HG02642 (cell line): Measurements from ENCODE around the gene PRSS38.

ENCODE experiments used
- ATAC-seq: cut with Tn5 transposase; IDR thresholded peaks from one replicate; pipeline ENCODE4 v1.9.1; 2021; ENCODE audit warnings: mild to moderate bottlenecking; ENCODE audit not compliant: unreplicated experiment, poor library complexity

Gene PRSS38

DNA sequence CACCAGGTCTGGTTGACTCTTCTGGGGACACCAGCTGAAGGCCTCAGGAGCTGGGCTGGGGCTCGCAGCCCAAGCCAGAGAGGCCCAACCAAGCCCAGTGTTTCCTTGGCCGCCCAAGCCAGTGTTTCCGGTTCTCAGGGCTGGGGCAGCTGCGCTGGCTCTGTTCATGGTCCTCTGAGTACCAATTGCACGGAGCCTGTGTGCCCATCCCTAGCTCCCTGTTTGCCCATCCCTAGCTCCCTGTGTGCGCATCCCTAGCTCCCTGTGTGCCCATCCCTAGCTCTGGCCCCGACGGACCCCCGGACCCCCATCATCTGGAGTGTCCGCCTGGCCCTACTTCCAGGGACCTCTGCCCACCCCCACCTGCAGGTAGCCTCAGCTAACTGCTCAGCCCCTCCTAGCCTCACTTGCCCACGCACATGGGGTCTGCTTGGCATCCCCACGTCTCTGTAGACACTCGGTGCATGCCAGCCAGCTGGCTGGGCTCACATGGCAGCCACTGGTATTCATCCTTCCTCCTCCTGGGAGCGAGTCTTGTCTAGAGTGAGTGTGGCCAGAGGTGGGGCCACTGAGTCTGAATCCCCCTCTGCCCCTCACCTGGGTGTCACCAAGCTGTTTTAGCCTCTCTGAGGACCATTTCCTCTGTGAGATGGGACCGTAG lies 68.3 kb downstream of the PRSS38 start:
- ATAC-seq, result no peak

- no peak for ATAC-seq
Observed at GRCh38 chr1:227884370-227885134, 69.1 kb downstream of the PRSS38 start.

DNA sequence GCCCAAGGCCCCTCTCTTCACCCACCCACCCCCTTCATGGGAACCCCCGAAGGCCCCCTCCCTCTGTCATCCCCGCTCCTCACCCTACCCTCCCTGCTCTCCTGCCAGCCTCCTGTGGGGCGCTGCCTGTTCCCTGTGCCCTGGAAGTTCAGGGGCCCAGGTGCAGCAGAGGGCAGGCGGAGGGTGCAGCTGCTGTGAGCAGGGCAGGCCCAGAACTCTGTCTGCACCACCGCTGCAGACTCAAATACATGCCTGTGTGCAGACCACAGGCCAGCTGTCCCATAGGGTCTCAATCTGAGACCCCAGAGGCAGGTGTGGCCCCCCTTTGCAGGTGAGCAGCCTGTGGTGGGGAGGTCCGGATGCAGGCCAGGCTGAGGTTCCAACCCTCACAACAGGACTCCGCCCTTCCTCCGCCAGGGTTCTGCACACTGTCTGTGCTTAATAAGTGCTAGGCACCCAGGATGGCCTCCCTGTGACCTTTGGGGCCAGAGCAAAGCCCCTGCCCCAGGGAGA lies 69.7 kb downstream of the PRSS38 start:
- no peak for ATAC-seq

GRCh38 chr1:227885648-227886502 lies 70.4 kb downstream of the PRSS38 start:
- ATAC-seq, result no peak

- ATAC-seq, result no peak
Observed at GRCh38 chr1:227886503-227886961, 71.1 kb downstream of the PRSS38 start.

DNA sequence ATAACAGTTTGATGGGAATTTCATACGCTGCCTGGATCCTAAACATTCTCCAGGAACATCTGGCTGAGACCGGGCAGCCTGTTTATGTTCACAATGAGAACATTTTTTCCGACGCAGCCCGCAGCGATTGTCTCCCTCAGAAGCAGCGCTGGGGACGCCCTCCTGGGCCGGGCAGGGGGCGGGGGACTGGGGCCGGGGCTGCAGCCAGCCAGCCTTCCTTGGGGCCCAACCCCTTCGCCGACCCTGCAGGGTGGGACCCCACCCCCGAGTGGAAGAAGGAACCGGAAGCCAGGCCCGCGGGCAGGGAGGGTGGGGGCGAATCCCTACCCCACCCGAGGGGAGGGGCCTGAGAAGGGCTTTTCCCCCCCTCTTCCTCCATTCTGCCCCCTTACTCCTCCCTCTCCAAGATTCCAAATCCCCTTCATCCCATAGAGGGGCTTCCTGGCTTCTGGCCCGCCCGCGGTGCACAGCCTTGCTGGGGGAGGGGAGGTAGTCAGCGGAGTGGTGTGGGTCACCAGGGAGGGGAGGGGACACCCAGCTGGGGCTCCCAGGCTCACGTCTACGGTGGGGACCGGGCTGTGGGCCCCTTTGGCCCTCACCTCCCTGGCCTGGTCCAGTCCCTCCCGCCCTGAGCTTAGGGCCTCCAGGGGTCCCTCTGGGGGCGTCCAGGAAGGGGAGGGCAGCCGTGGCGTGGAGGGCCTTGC lies 71.7 kb downstream of the PRSS38 start:
- no peak for ATAC-seq

DNA sequence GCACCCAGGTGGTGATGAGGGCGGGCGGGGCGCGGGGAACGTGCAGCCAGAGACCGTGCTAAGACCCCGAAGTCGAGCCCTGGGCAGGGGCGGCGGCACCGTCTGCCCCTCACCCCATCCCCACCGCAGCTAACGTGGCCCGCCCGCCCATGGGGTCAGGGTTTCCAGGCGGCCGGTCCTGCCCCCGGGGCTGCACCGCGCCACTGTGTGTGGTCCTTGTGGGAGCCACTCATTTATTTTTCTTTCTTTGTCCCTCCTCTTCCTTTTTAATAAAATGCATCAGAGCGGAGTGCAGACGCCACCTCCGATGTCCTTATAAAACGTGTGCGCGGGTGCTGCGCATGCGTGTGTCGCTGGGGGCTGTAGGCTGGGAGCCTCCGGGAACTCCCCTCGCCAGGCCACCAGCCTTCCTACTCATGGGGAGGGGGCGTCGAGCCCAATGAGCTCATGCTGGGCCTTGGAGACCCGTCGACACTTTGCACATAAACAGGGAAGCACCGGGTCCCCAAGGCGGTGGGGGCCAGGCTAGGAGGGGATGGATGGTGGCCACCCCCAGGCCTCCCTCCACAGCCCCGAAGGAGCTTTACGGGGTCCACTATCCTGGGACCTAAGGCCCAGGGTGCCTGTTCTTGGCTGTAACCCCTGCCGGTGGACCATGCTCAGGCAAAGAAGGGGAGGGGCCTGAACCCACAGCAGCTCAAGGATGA lies 72.4 kb downstream of the PRSS38 start:
- no peak for ATAC-seq

GRCh38 chr1:227888404-227889046 lies 73.0 kb downstream of the PRSS38 start:
- no peak for ATAC-seq

GRCh38 chr1:227889047-227889862 lies 73.8 kb downstream of the PRSS38 start:
- ATAC-seq, result no peak

DNA sequence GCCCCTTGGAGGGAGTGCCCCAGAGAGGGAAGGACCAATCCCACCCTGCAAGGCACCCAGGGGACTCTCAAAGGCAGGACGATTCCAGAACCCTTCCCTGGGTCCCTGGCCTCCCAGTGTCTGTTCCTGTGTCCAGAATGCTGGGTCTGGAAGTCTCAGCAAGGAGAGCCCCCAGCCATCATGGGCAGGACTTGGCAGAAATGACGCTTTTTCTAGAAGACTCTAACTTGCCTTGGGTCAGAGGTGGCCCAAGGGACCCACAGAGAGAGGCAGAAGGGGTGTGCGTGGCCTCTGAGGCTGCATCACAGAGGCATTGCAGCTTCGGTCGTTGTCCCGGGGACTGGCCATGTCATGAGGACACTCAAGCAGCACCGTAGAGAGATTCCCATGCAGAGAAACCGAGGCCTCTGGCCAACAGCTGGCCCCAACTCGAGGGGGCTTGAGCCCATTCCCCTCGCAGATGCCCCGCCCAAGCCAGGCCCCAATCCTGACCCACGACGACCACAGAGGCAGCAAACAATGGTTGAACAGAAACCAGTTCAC lies 74.5 kb downstream of the PRSS38 start:
- ATAC-seq, result no peak

GRCh38 chr1:227890451-227891222 lies 75.2 kb downstream of the PRSS38 start:
- no peak for ATAC-seq

GRCh38 chr1:227891223-227891954 lies 75.9 kb downstream of the PRSS38 start:
- ATAC-seq, result no peak

DNA sequence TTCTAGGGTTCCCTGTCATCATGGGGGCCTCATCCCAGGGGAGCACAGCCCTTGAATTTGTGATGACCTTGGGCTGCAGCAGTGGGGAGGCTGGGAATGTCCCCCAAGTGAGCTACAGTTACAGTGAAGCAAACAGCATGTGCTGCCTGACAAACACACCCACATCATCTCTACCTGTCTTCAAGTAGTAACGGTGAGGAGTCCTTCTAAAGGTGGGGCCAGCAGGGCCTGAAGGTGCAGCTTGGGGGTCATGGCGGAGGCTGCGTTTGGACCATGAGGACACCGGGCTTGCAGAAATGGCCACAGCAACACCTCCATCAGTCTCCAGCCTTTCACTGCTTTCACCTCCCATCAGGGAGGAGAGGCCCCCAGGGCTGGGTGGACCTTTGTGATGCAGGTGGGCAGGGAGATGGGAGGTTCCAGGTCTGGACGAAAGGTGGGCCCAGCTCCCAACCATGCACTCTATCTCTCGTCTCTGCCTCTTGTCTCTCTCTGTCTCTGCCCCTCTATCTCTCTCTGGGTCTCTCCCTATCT lies 76.5 kb downstream of the PRSS38 start:
- no peak for ATAC-seq

GRCh38 chr1:227892489-227893299 lies 77.2 kb downstream of the PRSS38 start:
- no peak for ATAC-seq

- ATAC-seq, result no peak
Observed at GRCh38 chr1:227893300-227893948, 77.9 kb downstream of the PRSS38 start.
